ENCODE measurements around the gene ACVRL1. TPM values are rescaled to one million over a fixed set of nuclear protein-coding genes. Genes with fewer than 3 reads are reported as not detected.
A peak's percentile ranks its signal among the peaks of the same experiment; 100 is the strongest.

The ACVRL1 gene
- total and polyA plus RNA-seq, 7 donors, result 12.5 to 113 (median 64.0) TPM

- no peak overlapping the region for H3K27ac ChIP-seq
- no peaks in the 10 kb centered on the region for H3K9me3 ChIP-seq
- no peak overlapping the region for H3K4me3 ChIP-seq
- no peak for TF ChIP-seq EP300 (IDR thresholded peaks at IDR 0.05)
- no peak for TF ChIP-seq POLR2A (IDR thresholded peaks at IDR 0.05)
- no peak for TF ChIP-seq POLR2AphosphoS5 (IDR thresholded peaks at IDR 0.05)
- TF ChIP-seq, protein P1, sequence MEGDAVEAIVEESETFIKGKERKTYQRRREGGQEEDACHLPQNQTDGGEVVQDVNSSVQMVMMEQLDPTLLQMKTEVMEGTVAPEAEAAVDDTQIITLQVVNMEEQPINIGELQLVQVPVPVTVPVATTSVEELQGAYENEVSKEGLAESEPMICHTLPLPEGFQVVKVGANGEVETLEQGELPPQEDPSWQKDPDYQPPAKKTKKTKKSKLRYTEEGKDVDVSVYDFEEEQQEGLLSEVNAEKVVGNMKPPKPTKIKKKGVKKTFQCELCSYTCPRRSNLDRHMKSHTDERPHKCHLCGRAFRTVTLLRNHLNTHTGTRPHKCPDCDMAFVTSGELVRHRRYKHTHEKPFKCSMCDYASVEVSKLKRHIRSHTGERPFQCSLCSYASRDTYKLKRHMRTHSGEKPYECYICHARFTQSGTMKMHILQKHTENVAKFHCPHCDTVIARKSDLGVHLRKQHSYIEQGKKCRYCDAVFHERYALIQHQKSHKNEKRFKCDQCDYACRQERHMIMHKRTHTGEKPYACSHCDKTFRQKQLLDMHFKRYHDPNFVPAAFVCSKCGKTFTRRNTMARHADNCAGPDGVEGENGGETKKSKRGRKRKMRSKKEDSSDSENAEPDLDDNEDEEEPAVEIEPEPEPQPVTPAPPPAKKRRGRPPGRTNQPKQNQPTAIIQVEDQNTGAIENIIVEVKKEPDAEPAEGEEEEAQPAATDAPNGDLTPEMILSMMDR (IDR thresholded peaks at IDR 0.05), result no peak
- intact Hi-C loops (cut with DNase I), result loop anchor here (5.0 kb wide), 1 partner anchor 92 kb away; no protein-coding TSS in a partner anchor
- WGBS, 2 donors, result 92 to 96% methylated on average over 2 of the region's 2 CpGs
- no peaks in the 10 kb centered on the region for H3K36me3 ChIP-seq
- peaks cover 0 to 18% (median 15%) of the 10 kb centered on the region in 3 donors for H3K27me3 ChIP-seq
- H3K4me1 ChIP-seq, result peaks cover 0 to 9% (median 0%) of the 10 kb centered on the region in 4 donors
- DNase-seq, result no peak
Observed at GRCh38 chr12:51890133-51890464, 17.2 kb upstream of the ACVRL1 start.

DNA sequence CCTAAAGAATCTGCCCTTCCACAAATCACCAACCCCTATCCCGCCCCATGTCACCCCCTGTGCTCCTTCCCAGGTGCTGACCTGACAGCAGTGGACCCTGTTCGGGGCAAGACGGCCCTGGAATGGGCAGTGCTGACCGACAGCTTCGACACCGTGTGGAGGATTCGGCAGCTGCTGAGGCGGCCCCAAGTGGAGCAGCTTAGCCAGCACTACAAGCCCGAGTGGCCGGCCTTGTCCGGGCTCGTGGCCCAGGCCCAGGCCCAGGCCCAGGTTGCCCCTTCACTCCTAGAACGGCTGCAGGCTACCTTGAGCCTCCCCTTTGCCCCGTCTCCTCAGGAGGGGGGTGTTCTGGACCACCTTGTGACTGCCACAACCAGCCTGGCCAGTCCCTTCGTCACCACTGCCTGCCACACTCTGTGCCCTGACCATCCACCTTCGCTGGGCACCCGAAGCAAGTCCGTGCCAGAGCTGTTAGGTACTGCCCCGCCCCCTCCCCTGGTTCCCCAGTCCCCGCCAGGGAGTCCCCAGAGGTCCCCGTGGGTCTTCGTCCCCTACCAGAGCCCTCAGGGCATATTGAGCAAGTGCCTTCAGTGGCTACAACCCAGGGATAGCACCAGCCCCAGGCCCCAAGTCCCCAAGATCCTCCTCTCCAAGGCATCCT, 16.7 kb upstream of the ACVRL1 start:
- 90 to 92% methylated on average over 22 of the region's 22 CpGs for WGBS, 2 donors
- peak; percentile 56 for DNase-seq
- H3K4me1 ChIP-seq, result peaks cover 0 to 12% (median 0%) of the 10 kb centered on the region in 4 donors
- no peak for TF ChIP-seq EP300 (IDR thresholded peaks at IDR 0.05)
- TF ChIP-seq, protein P1 (IDR thresholded peaks at IDR 0.05), result no peak
- TF ChIP-seq POLR2A (IDR thresholded peaks at IDR 0.05), result no peak
- TF ChIP-seq POLR2AphosphoS5 (IDR thresholded peaks at IDR 0.05), result no peak
- H3K36me3 ChIP-seq, result no peaks in the 10 kb centered on the region
- H3K27ac ChIP-seq, result no peak overlapping the region
- H3K4me3 ChIP-seq, result no peak overlapping the region
- peaks cover 0 to 18% (median 15%) of the 10 kb centered on the region in 3 donors for H3K27me3 ChIP-seq
- intact Hi-C loops (cut with DNase I), result loop anchor here (5.0 kb wide), 1 partner anchor 92 kb away; no protein-coding TSS in a partner anchor
- H3K9me3 ChIP-seq, result no peaks in the 10 kb centered on the region

DNA sequence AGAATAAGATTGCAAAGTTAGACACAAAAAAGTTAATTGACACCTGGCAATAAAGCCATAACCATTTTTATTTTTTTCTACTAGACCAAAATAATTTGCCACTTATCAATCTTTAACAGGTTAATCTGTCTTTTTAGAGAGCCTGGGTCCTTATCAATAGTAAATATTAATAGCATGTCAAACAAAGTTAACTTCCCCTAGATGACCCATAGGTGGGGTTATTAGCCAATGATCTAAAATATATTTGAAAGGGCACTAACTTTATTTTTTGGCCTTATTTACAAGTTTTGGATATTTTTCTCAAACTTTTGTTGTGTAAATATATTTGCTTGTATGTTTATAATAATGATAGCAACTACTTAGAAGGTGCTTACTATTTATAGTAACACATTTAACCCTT, 15.5 kb upstream of the ACVRL1 start:
- TF ChIP-seq, protein P1 (IDR thresholded peaks at IDR 0.05), result peak in 1 of 4 experiments; percentile 14
- TF ChIP-seq EP300 (IDR thresholded peaks at IDR 0.05) (no peak), POLR2A (IDR thresholded peaks at IDR 0.05) (no peak), POLR2AphosphoS5 (IDR thresholded peaks at IDR 0.05) (no peak)
- Histone ChIP-seq H3K4me1 (peaks cover 0 to 6% (median 0%) of the 10 kb centered on the region in 4 donors), H3K27ac (no peak overlapping the region), H3K36me3 (no peaks in the 10 kb centered on the region), H3K9me3 (no peaks in the 10 kb centered on the region), H3K27me3 (peaks cover 0 to 18% (median 15%) of the 10 kb centered on the region in 3 donors), H3K4me3 (no peak overlapping the region)
- DNase-seq, result no peak
- intact Hi-C loops (cut with DNase I), result loop anchor here (5.0 kb wide), 1 partner anchor 90 kb away; no protein-coding TSS in a partner anchor

DNA sequence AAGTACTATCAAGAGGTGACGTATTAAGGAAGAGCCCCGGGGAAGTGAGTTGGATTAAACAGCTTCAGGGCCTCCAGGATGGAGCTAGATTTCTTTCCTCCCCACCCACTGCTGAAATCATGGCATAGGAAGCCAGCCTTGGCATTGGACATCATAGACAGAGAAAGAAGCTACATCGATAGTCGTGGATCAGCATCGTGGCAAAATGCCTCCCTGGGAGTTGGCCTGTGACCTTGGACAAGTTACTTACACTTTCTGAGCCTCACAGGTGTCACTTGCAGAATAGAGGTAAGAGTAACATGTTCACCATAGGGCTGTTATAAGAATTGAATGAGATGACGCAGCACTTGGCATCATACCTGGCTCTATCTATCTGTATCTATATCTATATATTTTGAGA, 13.5 kb upstream of the ACVRL1 start:
- H3K27ac ChIP-seq, result no peak overlapping the region
- H3K4me3 ChIP-seq, result no peak overlapping the region
- H3K27me3 ChIP-seq, result peaks cover 0 to 5% (median 2%) of the 10 kb centered on the region in 3 donors
- H3K4me1 ChIP-seq, result peaks cover 0 to 6% (median 0%) of the 10 kb centered on the region in 4 donors
- intact Hi-C loops (cut with DNase I), result loop anchor here (5.0 kb wide), 1 partner anchor 89 kb away; no protein-coding TSS in a partner anchor
- no peak for TF ChIP-seq EP300 (IDR thresholded peaks at IDR 0.05)
- TF ChIP-seq, protein P1 (IDR thresholded peaks at IDR 0.05), result no peak
- no peak for TF ChIP-seq POLR2A (IDR thresholded peaks at IDR 0.05)
- TF ChIP-seq POLR2AphosphoS5 (IDR thresholded peaks at IDR 0.05), result no peak
- peak; percentile 57 for DNase-seq
- WGBS, 2 donors, result 85 to 89% methylated on average over 6 of the region's 6 CpGs
- no peaks in the 10 kb centered on the region for H3K36me3 ChIP-seq
- H3K9me3 ChIP-seq, result no peaks in the 10 kb centered on the region
